NCI-H1694 (cell line): ENCODE measurements around the gene UNKL.

Source experiments
- DNase-seq: peaks from one replicate; lab custom pipeline; 2025; lab: John Stamatoyannopoulos, UW

The UNKL gene

DNA sequence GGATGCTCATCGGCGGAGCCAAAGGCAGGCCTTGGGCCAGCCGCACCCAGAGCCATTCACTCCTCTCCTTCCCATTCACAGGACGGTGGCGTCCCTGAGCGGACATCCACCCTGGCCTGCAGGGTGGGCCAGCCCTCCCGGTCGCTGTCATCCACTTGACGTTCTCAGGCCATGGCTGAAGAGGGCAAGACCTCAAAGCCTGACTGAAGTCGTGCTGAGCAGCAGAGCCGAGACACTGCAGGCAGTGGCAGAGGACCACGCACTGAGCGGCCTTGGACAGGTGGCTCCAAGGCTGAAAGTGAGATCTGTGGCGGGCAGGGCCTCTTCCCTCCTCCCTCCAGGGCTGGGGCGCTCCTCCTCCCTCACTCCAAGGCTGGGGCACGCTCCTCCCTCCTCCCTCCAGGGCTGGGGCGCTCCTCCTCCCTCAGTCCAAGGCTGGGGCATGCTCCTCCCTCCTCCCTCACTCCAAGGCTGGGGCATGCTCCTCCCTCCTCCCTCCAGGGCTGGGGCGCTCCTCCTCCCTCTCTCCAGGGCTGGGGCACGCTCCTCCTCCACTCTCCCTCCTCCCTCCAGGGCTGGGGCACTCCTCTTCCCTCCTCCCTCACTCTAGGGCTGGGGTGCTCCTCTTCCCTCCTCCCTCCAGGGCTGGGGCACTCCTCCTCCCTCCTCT lies 38.6 kb downstream of the UNKL start:
- DNase-seq: no peak

DNA sequence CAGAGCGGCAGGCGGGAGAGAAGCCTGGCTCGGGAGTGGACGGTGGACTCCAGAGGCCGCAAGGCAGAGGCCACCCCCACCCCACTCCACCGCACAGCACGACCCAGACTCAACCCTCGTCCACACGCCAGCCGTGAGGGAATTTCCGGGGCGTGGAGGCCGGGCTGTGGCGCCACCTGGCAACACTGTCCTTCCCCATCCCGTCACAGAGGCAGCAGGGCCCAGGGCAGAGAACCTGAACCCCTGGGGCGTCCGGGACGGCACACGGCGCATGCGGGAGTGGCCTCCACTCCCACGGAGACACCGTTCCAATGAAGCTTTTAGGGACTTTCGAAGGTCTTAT lies 39.2 kb downstream of the UNKL start:
- DNase-seq: no peak

DNA sequence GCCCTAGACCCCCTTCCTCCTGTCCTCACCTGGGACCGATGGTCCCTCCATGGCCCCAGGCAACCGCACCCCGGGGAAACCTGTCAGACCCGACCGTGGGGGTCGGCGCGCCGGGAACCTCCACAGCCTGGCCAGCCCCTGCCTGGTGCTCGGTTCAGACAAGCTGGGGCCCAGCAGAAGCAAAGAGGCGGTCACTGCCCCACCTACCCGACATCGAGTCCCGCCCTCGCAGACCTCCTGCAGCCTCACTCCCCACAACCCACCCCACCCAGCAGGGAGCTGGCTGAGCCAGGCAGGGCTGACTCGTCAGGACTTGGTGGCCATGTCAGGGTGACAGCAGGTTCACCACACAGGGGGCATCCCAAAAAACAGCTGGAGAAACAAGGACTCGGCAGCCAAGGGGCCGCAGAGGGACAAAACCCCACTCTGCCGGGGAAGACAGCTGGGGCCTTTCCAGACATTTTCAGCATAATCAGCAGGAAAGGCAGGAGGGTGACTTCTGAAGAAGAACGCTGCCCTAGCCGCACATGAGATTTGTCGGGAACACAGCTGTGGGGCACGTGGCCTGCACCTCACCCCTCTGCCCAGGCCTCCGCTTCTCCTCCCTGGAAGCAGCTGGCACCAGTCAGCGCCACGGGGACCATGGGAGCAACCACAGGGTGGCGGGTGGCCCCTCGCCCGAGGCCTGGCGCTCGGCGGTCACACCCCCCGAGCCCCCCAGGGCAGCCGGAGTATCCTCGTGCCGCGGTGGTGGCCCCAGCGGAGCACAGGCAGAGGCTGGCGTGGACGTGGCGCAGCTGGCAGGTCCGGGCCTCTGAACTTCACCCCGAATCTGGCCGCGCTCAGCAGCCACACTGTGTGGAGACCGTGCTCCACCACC lies 39.8 kb downstream of the UNKL start:
- no peak for DNase-seq

DNA sequence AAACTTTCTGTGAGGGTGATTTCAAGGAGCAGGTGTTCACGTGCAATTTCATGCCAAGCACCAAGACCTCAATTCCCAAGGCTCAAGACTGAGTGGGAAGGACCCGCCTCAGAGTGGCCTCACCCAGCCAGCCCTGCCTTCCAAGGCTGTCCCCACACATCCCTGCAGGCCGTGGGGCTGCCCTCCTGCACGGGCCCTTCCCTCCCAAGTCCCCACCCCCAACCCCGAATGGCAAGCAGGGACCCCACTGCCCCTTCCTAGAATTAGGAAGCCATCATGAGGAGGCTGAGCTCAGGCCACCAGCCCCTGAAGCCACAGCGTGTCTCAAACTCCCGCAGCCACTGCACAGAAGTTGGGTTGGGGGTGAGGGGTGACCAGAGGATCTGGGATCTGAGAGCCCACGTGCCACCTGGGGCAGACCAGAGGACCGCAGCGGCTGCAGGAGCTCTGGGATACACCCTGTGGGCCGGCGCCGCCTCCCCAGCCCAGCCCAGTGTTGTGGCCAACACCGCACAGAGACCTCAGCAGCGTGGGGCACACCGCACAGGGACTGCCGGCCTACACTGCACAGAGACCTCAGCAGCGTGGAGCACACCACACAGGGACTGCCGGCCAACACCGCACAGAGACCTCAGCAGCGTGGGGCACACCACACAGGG lies 42.1 kb downstream of the UNKL start:
- no peak for DNase-seq

DNA sequence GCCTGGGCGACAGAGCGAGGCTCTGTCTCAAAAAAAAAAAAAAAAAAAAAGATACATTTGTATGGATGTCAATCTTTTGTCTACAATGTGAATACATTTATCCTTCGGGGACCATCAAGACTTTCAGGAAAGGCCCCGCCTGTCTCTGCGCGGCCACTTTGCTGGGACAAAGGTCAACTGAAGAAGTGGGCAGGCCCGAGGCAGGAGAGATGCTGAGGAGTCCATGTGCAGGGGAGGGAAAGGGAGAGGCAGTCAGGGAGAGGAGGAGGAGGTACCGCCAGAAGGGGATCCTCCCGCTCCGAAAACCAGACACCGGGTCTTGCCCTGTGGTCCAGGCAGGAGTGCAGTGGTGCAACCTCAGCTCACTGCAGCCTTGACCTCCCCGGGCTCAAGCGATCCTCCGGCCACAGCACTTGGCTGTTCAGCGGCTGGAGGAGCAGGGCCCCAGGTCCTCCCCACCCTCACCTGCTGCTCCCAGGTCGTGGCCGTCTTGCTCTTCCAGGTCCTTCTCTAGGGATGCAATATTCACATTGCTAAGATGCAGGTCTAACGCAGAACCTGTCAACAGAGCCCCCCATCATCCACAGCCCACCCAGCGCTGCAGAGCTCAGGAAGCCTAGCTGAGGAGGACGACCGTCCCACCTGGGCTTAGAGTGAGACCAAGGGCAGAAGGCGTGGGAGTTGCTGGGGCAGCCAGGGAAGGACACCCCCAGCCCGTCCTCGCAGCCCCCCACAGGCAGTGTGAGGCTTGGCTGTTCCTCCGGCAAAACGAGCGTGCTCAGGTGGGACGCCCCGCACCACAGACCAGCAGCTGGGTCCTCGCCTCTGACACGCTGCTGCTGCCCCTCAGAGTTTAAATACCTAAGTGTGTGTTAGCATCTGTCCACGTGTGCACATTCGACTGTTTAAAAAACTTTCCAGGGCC lies 43.2 kb downstream of the UNKL start:
- no peak for DNase-seq

DNA sequence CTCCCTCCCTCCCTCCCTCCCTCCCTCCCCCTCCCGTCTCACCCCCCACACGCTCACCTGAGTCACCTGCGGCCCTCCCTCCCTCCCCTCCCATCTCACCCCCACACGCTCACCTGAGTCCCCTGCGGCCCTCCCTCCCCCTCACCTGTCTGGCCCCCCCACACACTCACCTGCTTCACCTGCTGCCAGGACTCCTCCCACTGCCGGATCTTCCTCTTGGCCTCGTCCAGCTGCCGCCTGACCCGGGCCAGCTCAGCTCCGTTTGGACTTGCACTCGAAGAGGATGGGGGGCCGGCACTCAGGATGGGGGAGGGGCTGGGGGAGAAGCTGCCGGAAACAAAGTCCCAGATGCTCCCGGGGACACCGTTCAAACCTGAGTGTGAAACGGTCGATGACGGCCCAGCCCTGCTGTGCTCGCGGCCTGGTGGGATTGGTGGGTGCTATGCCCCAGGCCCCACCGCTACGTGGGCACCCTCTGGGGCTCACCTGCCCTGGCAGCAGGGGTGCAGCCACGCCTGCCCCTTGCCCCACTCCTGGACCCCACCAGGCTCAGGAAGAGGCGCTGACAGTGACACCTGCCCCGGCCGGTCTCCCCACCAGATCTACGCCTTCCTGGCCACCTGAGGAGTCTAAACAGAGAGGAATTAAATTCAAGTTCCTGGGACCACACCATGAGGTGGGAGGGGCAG lies 46.9 kb downstream of the UNKL start:
- DNase-seq: no peak

DNA sequence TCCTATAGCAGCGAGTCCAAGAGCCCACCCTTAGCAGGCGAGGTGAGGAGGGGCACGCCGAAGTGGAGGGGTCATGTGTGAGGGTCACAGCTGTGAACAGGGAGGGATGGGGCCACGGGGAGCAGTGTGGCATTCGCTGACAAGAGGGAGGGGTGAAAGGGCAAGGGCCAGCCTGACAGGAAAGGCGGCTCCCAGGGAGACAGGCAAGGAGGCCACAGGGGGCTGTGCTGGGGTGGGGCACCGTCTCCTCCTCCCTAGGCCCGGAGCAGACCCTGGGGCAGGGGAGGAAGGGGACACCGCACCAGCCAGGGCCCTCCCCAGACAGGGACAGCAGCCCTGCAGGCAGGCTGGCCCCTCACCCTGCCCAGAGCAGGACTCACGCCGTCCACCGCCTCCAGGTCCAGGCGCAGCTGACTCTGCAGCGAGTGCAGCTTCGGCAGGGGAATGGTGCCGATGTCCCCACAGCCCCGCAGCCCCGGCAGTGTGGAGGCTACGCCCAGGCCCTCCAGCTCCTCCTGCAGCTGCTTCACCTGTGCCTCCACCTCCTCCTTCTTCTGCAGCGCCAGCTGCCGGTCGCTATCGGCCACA lies 47.7 kb downstream of the UNKL start:
- no peak for DNase-seq

DNA sequence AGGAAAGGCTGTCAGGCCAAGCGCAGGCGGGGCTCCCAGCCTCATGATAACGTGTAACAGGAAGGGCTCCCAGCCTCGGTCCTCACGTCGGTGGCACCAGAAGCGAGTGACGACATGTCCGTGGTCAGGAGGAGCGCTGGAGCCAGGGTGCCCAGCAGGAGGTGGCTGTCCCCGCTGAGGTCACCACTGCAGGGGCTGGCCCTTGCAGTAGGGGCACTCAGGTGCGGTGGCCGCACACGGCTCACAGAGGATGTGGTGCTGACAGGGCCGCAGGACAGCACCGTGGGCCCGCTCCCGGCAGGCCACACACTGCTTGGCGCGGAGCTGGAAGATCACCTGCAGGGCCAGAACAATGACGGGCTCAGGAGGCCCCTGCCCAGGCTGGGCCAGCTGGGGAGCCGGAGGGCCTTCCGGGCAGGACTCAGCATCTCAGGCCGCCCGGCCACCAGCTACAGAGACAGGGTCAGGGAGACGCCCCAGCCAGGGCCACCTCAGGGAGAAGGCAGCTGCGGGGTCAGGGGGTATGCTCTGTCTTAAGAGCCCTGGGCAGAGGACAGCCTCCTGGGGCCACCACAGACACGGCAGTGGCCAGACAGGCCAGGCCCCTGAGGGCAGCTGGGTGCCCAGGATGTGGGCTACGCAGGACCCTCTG lies 48.3 kb downstream of the UNKL start:
- no peak for DNase-seq

DNA sequence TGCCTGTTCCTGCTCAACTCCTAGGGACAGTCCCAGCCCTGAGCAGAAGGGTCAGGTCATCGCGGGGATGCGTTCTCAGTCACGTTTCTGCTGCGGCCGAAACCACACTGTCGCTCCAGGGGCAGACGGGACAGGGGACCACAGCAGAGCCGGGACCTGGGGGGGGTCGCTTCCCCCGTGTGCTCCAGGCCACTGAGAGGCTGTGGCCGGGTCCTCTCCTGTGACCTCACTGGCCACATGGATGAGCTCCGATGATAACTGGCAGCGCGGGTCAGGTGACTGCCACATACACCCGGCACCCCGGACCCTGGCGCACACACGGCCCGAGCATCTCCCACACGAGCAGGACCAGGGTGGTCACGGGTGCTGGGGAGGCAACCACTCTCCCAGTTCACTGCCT lies 50.0 kb downstream of the UNKL start:
- no peak for DNase-seq

DNA sequence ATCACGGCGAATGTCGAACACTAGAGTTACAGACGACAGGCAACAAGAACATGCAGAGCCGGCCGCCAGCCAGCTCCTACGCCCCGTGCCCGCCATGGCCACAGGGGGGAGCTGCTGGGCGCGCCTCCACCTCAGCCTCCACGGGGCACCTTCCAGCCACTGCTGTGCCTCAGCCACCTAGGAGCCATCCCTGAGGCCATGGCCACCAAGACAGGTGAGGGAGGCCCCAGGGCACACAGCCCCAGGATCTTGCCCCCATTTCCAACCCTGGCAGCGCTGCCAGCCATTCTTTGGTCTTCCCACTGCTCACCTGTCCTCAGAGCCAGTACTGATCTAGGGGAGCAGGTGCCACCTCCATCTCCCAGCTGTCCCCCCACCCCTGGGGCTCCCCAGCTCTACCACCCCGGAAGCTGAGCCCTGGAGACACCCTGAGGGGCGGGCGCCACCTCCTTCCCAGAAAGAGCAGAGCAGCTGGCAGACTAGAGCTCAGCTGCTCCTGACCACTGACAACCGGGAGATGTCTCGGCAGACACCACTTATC lies 50.9 kb downstream of the UNKL start:
- DNase-seq: peak; percentile 14

DNA sequence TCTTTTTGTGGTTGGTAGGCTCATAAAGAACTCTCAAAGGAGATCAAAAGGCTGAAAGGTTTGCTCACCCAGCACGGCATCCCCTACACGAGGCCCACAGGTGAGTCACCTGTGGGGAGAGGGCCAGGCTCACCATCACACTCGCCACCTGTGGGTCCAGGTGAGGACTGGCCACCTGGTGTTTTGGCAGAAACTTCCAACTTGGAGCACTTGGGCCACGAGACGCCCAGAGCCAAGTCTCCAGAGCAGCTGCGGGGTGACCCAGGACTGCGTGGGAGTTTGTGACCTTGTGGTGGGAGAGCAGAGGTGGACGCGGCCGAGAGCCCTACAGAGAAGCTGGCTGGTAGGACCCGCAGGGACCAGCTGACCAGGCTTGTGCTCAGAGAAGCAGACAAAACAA lies 51.7 kb downstream of the UNKL start:
- DNase-seq: no peak

DNA sequence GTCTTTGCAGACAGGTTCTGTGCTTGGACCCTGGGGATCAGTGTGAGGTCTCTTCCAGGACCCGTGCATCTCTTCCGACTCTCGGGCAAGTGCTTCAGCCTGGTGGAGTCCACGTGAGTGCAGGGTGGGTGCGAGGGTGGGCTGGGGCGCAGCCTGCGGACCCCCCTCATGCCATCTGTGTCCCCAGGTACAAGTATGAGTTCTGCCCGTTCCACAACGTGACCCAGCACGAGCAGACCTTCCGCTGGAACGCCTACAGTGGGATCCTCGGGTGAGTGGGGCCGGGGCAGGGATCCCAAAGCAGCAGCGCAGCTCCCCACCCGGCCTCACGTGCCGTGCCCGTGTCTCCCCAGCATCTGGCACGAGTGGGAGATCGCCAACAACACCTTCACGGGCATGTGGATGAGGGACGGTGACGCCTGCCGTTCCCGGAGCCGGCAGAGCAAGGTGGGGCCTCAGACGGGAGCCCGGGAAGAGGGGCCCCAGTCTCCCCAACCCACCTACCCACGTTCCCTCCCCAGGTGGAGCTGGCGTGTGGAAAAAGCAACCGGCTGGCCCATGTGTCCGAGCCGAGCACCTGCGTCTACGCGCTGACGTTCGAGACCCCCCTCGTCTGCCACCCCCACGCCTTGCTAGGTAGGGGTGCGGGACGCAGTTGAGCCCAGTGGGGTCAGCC lies 52.7 kb downstream of the UNKL start:
- DNase-seq: no peak

DNA sequence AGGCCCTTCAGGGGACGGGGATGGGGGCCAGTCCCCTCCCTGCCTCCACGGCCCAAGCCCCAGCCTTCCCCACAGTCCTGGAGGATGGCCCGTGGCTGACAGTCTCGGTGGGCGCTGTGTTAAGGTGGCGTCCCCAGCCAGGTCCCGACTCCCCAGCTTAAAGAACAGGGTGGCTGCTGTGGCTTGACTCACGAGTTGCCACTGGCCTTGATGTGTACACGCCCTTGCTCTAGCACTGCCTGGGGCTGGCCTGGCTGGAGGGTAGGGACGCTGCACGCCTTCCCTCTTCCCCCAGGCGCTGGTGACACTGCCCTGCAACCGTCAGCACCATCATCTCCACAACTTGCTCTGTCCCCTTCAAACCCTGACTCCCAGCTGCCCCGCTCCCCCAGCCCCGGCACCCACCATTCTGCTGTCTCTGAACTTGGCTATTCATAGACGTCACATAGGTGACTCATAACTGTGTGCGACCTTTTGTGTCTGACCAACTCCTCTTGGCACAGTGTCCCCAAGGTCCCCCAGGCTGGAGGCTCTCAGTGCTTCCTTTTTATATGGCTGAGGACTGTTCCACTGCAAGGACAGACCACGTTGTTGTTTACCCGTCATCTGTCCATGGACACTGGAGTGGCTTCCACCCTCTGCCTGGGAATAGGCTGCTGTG lies 56.5 kb downstream of the UNKL start:
- no peak for DNase-seq

DNA sequence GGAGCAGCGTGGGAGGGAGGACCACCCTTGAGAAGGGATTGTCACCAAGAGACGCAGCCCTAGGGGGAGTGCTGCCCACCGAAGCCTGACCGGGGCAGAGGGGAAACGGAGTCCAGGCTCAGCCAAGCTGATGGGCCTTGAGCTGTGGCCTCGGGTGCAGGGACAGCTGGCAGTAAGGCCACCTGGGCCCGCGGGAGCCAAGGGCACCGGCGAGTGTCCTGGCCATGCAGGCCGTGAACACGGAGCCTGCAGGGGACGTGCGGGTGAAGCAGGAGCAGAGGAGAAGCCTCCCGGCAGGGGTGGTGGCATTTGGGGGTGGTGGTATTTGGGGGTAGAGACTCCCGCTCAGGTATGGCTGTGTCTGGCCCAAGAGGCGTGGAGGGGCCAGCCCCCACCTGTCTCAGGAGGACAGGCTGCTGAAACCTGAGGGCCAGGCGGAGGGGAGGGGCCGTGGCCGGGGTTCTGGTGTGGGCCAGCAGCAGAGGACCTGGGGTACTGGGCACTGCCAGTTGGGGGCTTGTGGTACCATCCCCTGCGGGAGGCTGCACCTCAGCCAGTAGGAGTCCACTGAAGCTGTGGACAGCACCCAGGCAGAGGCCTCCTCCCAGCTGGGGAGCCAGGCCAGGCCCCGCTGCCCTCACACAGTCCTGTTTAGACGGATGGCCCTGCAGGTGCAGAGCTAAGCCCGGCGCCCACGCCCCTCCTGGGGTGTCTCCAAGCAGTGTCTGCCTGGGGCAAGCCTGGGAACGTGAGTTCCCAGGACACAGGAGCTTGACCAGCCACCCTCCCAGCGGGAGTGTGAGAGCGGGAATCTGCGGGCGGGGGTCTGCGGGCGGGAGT lies 58.2 kb downstream of the UNKL start:
- DNase-seq: no peak

DNA sequence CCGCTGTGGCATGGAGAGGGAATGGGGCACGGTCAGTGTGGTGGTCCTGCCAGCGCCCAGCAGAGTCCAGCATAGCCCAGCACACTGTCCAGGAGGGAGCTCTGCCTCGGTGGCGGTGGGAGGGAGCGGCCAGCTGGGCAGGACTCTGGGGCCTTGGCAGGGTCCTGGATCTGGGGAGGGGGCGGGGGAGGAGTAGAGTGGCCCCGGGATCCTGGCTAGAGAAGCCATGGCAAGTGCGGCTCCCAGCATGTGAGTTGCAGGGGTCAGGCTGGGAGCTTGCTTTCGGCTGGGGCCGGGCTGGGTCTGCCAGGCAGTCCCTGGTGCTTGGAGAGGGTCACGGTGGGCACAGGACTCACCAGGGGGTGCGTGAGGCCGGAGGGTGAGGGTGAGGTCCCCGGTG lies 58.9 kb downstream of the UNKL start:
- DNase-seq: no peak

DNA sequence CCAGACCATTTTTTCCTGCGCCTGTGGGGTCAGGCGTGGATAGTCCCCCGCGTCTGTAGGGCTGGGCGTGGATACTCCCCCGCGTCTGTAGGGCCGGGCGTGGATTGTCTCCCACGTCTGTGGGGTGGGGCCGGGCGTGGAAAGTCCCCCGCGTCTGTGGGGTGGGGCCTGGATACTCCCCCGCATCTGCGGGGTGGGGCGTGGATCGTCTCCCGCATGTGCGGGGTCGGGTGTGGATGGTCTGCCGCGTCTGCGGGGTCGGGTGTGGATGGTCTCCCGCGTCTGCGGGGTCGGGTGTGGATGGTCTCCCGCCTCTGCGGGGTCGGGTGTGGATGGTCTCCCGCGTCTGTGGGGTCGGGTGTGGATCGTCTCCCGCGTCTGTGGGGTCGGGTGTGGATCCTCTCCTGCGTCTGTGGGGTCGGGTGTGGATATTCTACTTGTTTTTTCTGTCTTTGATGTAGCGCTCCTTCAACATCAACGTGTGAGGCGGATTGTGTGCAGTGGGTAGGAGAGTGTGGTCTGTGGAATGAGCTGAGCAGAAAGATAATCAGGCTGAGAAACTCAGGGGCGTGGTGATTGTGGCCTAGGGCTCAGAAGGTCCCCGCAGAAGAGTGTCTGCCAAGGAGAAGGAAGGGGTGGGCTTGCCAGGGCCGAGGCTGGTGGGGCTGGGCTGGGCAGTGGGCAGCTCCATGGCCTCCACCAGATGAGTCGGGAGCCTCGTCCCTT lies 59.5 kb downstream of the UNKL start:
- no peak for DNase-seq

DNA sequence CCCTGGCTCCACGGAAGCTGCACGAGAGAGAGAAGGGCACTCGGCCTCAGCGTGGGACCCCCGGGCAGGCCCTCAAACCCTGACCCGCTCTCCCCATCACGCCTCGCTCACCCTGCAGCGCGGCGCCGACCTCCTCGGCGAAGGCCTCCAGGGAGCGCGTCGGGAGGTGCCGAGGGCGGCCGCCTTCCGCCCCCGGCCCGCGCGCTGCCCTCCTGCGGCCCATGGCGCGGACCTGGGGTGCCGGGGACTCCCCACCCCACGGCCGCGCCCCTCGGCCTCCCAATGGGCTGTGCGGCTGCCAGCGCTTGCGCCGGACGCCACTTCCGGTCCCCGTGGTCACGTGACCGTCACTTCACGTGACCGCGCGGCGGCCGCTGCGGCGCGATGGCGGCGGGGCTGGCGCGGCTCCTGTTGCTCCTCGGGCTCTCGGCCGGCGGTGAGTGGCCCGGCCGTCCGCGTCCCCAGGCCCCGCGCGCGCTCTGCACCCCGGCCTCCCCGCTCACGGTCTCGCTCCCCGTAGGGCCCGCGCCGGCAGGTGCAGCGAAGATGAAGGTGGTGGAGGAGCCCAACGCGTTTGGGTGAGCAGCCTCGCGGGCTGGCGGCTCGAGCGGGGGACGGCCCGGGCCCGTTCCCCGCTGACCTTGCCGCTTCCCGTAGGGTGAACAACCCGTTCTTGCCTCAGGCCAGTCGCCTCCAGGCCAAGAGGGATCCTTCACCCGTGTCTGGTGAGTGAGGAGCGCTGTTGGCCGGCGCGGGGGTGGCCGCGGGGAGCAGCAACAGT lies 62.7 kb downstream of the UNKL start, which contains the start of the genes GNPTG and TSR3:
Gene GNPTG (plus strand): TSS at position 350 of the 781 bp plus-strand sequence. CDS start 35 bp downstream, at position 385.
Gene TSR3 (minus strand): TSS at position 297 of the 781 bp plus-strand sequence. CDS start 74 bp downstream, at position 223.
- DNase-seq: peak; percentile 24
